Neutrophil (primary cell): ENCODE measurements around the gene FGFR3.

Experiments used
- H3K27ac ChIP-seq: fragments of 200-600 bp; sonication (generic); 2 replicates; pipeline ENCODE4 v1.5.1; 2016; ENCODE audit warnings: mild to moderate bottlenecking, moderate library complexity
- H3K27me3 ChIP-seq: fragments of 200-600 bp; sonication (generic); 2 replicates; pipeline ENCODE4 v1.6.0; 2016; ENCODE audit warnings: mild to moderate bottlenecking
- H3K36me3 ChIP-seq: fragments of 200-600 bp; sonication (generic); 2 replicates; pipeline ENCODE4 v1.5.1; 2017
- H3K4me1 ChIP-seq, 2 experiments: fragments of 200-600 bp in 1 of 2; sonication (generic) in 1 of 2; 1 replicate in 1 of 2; 2 replicates in 1 of 2; pipeline versions ENCODE4 v1.5.1 to v1.6.1; 2013 to 2016; ENCODE audit warnings: low read depth in 1 of 2, low read length in 1 of 2, mild to moderate bottlenecking in 1 of 2, moderate library complexity in 1 of 2; ENCODE audit not compliant: control insufficient read depth in 1 of 2, insufficient read depth in 1 of 2
- H3K4me3 ChIP-seq, 2 experiments: fragments of 200-600 bp in 1 of 2; sonication (generic) in 1 of 2; 1 replicate in 1 of 2; 2 replicates in 1 of 2; pipeline ENCODE4 v1.5.1; 2013 to 2016; ENCODE audit warnings: low read depth in 1 of 2, low read length in 1 of 2, mild to moderate bottlenecking in 1 of 2, moderate library complexity in 1 of 2
- H3K9me3 ChIP-seq: fragments of 200-600 bp; sonication (generic); 2 replicates; pipeline ENCODE4 v1.5.1; 2016
- CTCF ChIP-seq: fragments of 200-600 bp; sonication (generic); IDR thresholded peaks from 2 replicates; pipeline ENCODE4 v1.5.1; 2016; ENCODE audit warnings: antibody characterized with exemption

Gene FGFR3

GRCh38 chr4:1767770-1768366 is 25.2 kb upstream of the FGFR3 start:
- Histone ChIP-seq H3K9me3 (no peaks in the 10 kb centered on the region), H3K27ac (no peak overlapping the region), H3K27me3 (peaks cover 100% of the 10 kb centered on the region), H3K4me1 (no peaks in the 10 kb centered on the region), H3K4me3 (no peak overlapping the region), H3K36me3 (no peaks in the 10 kb centered on the region)
- no peak for TF ChIP-seq CTCF

DNA sequence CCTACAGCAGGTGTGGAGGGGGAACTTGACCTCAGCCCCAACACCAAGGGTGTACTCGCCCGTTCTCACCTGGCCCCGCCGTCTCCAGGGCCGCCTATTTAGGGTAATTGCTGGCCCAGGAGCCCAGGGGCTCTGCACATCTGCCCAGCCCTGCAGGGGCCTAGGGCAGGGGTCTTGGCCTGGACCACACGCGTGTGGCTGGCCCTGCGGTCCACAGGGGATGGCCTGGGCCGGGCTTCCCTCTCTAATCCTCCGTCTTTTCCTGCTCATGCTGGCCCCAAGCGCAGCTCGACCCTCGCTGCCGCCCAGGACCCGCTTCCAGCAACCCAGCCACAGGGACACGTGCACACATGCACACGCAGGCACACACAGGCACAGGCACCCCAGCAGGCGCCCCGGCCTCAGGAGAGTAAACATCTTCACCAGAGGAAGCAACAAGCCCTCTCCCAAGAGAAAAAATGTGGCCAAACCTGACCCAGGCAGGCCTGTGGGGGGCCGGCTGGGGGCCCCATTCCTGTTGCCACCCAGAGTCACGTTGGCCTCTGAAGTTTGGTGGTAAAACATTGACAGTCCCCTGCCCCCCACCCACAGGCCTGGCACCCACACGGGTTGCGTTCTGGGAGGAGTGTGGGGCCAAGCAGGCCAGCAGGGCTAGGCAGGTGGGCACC is 24.6 kb upstream of the FGFR3 start:
- H3K4me3 ChIP-seq = no peak overlapping the region
- no peak for TF ChIP-seq CTCF
- peaks cover 100% of the 10 kb centered on the region for H3K27me3 ChIP-seq
- H3K9me3 ChIP-seq = no peaks in the 10 kb centered on the region
- H3K36me3 ChIP-seq = no peaks in the 10 kb centered on the region
- no peaks in the 10 kb centered on the region for H3K4me1 ChIP-seq
- H3K27ac ChIP-seq = no peak overlapping the region

DNA sequence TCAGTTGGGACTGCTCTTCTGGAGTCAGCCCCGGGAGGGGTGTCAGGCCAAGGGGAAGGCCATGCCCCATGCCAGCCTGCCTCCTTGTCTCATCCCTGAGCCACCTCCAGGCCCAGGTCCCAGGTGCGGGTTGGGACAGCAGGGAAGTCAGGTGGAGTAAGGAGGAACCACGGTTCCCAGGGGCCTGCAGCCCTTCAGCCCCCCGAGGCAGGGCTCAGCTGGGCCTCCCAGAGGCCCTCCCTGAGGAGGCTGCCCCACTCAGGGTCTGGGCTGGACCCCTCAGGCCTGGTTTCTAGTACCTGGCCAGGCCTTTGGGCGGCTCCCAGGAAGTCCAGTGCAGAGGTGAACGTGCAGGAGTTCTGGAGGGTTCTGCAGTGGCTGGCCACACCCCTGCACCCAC is 23.4 kb upstream of the FGFR3 start:
- Histone ChIP-seq H3K27me3 (peaks cover 90% of the 10 kb centered on the region), H3K27ac (no peak overlapping the region), H3K4me3 (no peak overlapping the region), H3K4me1 (no peaks in the 10 kb centered on the region), H3K36me3 (no peaks in the 10 kb centered on the region), H3K9me3 (no peaks in the 10 kb centered on the region)
- TF ChIP-seq CTCF = no peak

DNA sequence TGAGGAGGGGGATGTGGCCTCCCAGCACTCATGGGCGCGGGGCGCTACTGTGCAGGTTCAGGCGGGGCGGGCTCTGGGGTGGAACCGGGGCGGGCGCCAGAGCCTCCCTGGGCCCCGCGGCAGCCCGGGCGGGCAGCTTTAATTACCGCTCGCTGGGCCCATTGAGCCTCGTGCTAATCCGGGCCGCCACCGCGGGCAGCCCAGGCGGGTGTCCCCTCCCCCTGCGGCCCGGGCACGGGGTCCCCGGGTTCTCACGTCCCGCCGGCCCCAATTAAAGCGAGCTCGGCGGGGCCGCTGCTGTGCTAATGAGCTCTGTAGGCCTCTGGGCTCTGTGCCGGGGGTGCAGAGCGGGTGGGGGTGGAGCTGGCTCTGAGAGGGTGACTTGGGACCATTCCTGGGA is 22.8 kb upstream of the FGFR3 start:
- Histone ChIP-seq H3K27me3 (peaks cover 84% of the 10 kb centered on the region), H3K4me3 (no peak overlapping the region), H3K27ac (no peak overlapping the region), H3K4me1 (no peaks in the 10 kb centered on the region), H3K36me3 (no peaks in the 10 kb centered on the region), H3K9me3 (no peaks in the 10 kb centered on the region)
- TF ChIP-seq CTCF = no peak

- H3K4me3 ChIP-seq = no peak overlapping the region
- no peak for TF ChIP-seq CTCF
- H3K9me3 ChIP-seq = no peaks in the 10 kb centered on the region
- H3K36me3 ChIP-seq = no peaks in the 10 kb centered on the region
- H3K27ac ChIP-seq = no peak overlapping the region
- peaks cover 78% of the 10 kb centered on the region for H3K27me3 ChIP-seq
- no peaks in the 10 kb centered on the region for H3K4me1 ChIP-seq
Observed at GRCh38 chr4:1770791-1771231, 22.3 kb upstream of the FGFR3 start.
